HG03045 (cell line): Measurements from ENCODE around the gene PRTN3.
"Not testable (repeated sequence)": the region's sequence is repeated elsewhere in the genome, so short reads cannot be mapped to it uniquely, and the experiment has no call there.

Source experiments
- ATAC-seq: cut with Tn5 transposase; IDR thresholded peaks from one replicate; pipeline ENCODE4 v1.9.1; 2021; ENCODE audit warnings: mild to moderate bottlenecking, moderate library complexity; ENCODE audit not compliant: unreplicated experiment

Gene PRTN3

GRCh38 chr19:814152-815078 is 26.4 kb upstream of the PRTN3 start:
- ATAC-seq: no peak

- ATAC-seq: no peak
Measured at GRCh38 chr19:815079-815774, 25.6 kb upstream of the PRTN3 start.

GRCh38 chr19:815775-816499 is 24.9 kb upstream of the PRTN3 start:
- no peak for ATAC-seq

GRCh38 chr19:816500-816857 is 24.3 kb upstream of the PRTN3 start:
- no peak for ATAC-seq

GRCh38 chr19:820212-820611 is 20.6 kb upstream of the PRTN3 start:
- ATAC-seq: not testable (repeated sequence)

- no peak for ATAC-seq
Measured at GRCh38 chr19:821231-821824, 19.5 kb upstream of the PRTN3 start.

- ATAC-seq: no peak
Measured at GRCh38 chr19:821825-822503, 18.8 kb upstream of the PRTN3 start, which contains the start of gene PLPPR3. Gene PLPPR3 (minus strand): TSS chr19:821955. CDS start chr19:821559, 396 bp downstream.

- ATAC-seq: no peak
Measured at GRCh38 chr19:823565-824121, 17.2 kb upstream of the PRTN3 start.

- ATAC-seq: no peak
Measured at GRCh38 chr19:824885-825284, 15.9 kb upstream of the PRTN3 start.

- ATAC-seq: no peak
Measured at GRCh38 chr19:825897-826644, 14.7 kb upstream of the PRTN3 start.

- no peak for ATAC-seq
Measured at GRCh38 chr19:827314-827709, 13.5 kb upstream of the PRTN3 start.

- ATAC-seq: no peak
Measured at GRCh38 chr19:827710-828321, 13.0 kb upstream of the PRTN3 start, which contains the start of gene AZU1. Gene AZU1 (plus strand): TSS chr19:827837. CDS start chr19:827847, 10 bp downstream.

GRCh38 chr19:829129-829758 is 11.6 kb upstream of the PRTN3 start:
- no peak for ATAC-seq

- ATAC-seq: no peak
Measured at GRCh38 chr19:831407-832369, 9.1 kb upstream of the PRTN3 start.

- ATAC-seq: no peak
Measured at GRCh38 chr19:834216-834615, 6.6 kb upstream of the PRTN3 start.

GRCh38 chr19:835210-835810 is 5.5 kb upstream of the PRTN3 start:
- ATAC-seq: no peak

- not testable (repeated sequence) for ATAC-seq
Measured at GRCh38 chr19:842802-843179, 2.0 kb downstream of the PRTN3 start.
